Coronary artery (tissue), 2 donors: ENCODE measurements around the gene DEUP1.
"Not testable (repeated sequence)": the region's sequence is repeated elsewhere in the genome, so short reads cannot be mapped to it uniquely, and the experiment has no call there.

Source experiments
- DNase-seq: peaks from one replicate; pipeline ENCODE4 v3.0.0-alpha.2; 2017; ENCODE audit warnings: low spot score
- H3K27ac ChIP-seq, 2 donors: fragments of 200-600 bp; sonication (generic); one replicate each; pipeline ENCODE4 v1.5.1; 2016 to 2019
- H3K4me3 ChIP-seq: fragments of 200-600 bp; sonication (generic); 2 replicates; pipeline ENCODE4 v1.5.1; 2016; ENCODE audit warnings: mild to moderate bottlenecking, moderate library complexity
- CTCF ChIP-seq: fragments of 200-600 bp; sonication (generic); IDR thresholded peaks from one replicate; pipeline ENCODE4 v1.5.1; 2019; ENCODE audit warnings: antibody characterized with exemption

Gene DEUP1

GRCh38 chr11:93291110-93291509 lies 39.4 kb upstream of the DEUP1 start:
- Histone ChIP-seq H3K4me3 (no peak overlapping the region), H3K27ac (no peak overlapping the region)
- no peak for DNase-seq
- TF ChIP-seq CTCF, result no peak

DNA sequence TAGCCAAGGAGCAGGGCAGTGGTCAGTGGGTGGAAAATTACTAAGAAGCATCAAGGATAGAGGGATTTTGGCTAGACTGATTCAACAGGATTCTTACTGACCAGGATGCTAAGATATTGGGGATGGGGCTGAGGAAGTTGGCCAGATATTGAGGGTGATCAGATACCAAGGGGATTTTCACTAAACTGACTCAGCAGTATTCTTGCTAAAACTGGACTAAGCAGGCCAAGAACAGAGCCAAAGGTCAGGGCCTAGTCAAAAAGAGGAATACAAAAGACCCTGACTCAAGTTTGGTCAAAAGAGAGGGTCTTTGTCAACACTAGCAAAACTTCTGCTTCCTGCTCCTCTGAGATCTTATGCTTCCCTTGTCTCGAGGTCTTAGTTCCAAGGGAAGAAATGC lies 38.6 kb upstream of the DEUP1 start:
- no peak overlapping the region for H3K4me3 ChIP-seq
- DNase-seq, result no peak
- no peak overlapping the region for H3K27ac ChIP-seq
- TF ChIP-seq CTCF, result no peak

DNA sequence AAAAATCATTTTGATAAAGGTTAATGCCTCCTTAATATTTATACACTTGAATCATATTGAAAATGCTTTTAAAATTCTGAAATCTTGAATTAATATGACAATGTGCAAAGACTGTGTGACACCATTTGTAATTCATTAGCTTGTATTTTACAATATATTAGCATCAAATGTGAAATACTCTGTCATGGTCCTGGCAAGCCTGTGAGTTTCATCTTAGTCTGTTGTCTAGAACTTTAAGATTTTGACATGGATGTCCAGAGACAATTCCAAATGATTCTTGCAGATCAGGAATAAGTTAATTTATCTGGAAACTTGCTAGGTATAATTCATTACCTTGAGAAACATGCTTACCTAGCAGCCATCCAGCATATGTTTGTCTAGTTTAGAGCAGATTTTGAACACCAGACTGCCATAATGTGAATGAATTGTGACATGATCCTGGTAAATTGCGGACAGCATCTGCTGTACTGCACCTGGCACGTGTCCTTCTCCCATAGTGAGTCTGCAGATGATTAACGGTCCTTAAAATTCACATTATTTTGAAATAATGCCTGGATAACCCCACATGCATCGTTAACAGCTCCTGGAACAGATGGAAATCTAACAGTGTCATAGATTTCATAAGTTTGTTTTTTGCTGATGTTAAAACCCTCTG lies 34.5 kb upstream of the DEUP1 start:
- DNase-seq, result no peak
- no peak for TF ChIP-seq CTCF
- Histone ChIP-seq H3K27ac (no peak overlapping the region), H3K4me3 (no peak overlapping the region)

DNA sequence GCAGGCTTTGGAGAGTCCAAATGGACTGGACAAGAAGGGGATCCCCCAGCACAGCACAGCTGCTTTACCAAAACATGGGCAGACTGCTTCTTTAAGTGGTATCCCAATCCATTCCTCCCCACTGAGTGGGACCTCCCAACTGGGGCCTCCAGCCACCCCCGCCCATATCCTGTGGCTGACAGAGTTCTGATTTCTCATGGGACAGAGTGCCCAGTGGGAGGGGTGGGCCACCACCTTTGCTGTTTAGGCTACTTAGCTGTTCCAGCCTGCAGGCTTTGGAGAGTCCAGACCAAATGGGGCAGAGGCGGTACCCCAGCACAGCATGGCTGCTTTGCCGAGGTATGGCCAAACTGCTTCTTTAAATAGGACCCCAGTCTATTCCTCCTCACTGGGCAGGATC lies 26.9 kb upstream of the DEUP1 start:
- no peak for TF ChIP-seq CTCF
- Histone ChIP-seq H3K27ac (no peak overlapping the region), H3K4me3 (no peak overlapping the region)
- no peak for DNase-seq

DNA sequence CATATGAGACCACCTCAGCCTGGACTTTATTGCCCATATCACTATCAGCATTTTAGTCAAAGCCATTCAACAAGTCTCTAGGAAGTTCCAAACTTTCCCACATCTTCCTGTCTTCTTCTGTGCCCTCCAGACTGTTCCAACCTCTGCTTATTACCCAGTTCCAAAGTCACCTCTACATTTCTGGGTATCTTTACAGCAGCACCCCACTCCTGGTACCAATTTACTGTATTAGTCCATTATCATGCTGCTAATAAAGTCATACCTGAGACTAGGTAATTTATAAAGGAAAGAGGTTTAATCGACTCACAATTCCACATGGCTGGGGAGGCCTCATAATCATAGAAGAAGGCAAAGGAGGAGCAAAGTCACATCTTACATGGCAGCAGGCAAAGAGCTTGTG lies 16.1 kb upstream of the DEUP1 start:
- H3K4me3 ChIP-seq, H3K27ac ChIP-seq, DNase-seq: not testable (repeated sequence)

GRCh38 chr11:93319224-93319839 lies 11.2 kb upstream of the DEUP1 start:
- DNase-seq, result no peak
- TF ChIP-seq CTCF, result no peak
- no peak overlapping the region for H3K4me3 ChIP-seq
- H3K27ac ChIP-seq, result no peak overlapping the region

DNA sequence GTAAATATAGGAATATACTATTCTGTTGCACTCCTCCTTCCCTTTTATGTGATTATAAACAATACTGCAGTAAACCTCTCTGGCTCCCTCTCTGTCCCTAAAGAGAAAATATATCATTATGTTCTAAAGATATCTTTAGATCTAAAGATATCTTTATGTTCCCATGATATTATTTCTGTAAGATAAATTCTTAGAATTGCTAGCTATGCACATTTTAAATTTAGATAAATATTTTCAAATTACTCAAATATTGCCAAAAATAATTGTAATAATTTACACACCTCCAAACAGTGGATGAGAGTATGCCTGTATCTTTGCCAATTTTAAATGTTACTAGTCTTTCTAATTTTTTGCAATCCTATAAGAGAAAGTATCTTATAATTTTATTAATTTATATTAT lies 10.3 kb upstream of the DEUP1 start:
- Histone ChIP-seq H3K4me3 (no peak overlapping the region), H3K27ac (no peak overlapping the region)
- no peak for DNase-seq
- no peak for TF ChIP-seq CTCF
